DMS79 (cell line): ENCODE measurements around the gene PCDHGB2.
"Not testable (repeated sequence)": the region's sequence is repeated elsewhere in the genome, so short reads cannot be mapped to it uniquely, and the experiment has no call there.

Source experiments
- DNase-seq: peaks from one replicate; lab custom pipeline; 2025; lab: John Stamatoyannopoulos, UW

PCDHGB2 gene

DNA sequence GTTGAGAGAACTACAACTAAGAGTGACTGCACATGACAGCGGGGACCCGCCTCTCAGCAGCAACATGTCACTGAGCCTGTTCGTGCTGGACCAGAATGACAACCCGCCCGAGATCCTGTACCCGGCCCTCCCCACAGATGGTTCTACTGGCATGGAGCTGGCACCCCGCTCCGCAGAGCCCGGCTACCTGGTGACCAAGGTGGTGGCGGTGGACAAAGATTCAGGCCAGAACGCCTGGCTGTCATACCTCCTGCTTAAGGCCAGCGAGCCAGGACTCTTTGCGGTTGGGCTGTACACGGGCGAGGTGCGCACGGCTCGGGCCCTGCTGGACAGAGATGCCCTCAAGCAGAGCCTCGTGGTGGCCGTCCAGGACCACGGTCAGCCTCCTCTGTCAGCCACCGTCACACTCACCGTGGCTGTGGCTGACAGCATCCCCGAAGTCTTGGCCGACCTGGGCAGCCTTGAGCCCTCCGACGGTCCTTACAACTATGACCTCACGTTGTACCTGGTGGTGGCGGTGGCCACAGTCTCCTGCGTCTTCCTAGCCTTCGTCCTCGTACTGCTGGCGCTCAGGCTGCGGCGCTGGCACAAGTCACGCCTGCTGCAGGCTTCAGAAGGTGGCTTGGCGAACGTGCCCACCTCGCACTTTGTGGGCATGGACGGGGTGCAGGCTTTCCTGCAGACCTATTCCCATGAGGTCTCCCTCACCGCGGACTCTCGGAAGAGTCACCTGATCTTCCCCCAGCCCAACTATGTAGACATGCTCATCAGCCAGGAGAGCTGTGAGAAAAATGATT lies 24.9 kb downstream of the PCDHGB2 start:
- no peak for DNase-seq

GRCh38 chr5:141387557-141388311 lies 27.9 kb downstream of the PCDHGB2 start, which contains the start of gene PCDHGB4:
Gene PCDHGB4 (plus strand): TSS chr5:141387698. CDS start chr5:141387885, 187 bp downstream.
- not testable (repeated sequence) for DNase-seq

- DNase-seq, result no peak
Observed at GRCh38 chr5:141388661-141389060, 28.9 kb downstream of the PCDHGB2 start.

GRCh38 chr5:141389153-141390042 lies 29.6 kb downstream of the PCDHGB2 start:
- no peak for DNase-seq

DNA sequence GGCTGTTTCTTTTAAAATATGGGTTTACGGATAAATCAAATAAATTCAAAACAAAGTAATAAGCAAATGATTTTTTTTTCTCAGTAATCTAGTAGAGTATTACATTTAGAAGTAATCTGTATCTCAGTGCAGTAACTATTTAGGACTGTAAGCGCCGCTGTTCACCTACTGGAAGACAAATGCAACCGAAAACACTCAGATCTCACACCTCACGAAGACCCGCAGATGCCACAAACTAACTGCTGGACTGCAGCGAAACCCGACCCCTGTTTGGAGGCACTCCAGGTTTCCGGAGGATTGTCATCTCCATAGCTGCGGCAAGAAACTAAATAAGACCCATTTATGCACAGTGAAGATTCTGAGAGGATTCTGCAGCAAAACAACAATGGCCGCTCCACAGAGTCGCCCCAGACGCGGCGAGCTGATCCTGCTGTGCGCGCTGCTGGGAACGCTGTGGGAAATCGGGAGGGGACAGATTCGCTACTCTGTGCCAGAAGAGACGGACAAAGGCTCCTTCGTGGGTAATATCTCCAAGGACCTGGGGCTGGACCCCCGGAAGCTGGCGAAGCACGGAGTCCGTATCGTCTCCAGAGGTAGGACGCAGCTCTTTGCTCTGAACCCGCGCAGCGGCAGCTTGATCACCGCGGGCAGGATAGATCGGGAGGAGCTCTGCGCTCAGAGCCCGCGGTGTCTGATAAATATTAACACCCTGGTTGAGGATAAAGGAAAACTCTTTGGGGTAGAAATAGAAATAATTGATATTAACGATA lies 32.8 kb downstream of the PCDHGB2 start, which contains the start of gene PCDHGA8:
Gene PCDHGA8 (plus strand): TSS at position 205 of the 770 bp plus-strand sequence. CDS start 181 bp downstream, at position 386.
- DNase-seq, result no peak

- DNase-seq, result no peak
Observed at GRCh38 chr5:141393267-141393666, 33.5 kb downstream of the PCDHGB2 start.

DNA sequence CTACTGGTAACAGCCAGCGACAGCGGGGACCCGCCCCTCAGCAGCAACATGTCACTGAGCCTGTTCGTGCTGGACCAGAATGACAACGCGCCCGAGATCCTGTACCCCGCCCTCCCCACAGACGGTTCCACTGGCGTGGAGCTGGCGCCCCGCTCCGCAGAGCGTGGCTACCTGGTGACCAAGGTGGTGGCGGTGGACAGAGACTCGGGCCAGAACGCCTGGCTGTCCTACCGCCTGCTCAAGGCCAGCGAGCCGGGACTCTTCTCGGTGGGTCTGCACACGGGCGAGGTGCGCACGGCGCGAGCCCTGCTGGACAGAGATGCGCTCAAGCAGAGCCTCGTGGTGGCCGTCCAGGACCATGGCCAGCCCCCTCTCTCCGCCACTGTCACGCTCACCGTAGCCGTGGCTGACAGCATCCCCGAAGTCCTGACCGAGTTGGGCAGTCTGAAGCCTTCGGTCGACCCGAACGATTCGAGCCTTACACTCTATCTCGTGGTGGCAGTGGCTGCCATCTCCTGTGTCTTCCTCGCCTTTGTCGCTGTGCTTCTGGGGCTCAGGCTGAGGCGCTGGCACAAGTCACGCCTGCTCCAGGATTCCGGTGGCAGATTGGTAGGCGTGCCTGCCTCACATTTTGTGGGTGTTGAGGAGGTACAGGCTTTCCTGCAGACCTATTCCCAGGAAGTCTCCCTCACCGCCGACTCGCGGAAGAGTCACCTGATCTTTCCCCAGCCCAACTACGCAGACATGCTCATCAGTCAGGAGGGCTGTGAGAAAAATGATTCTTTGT lies 34.8 kb downstream of the PCDHGB2 start:
- not testable (repeated sequence) for DNase-seq

DNA sequence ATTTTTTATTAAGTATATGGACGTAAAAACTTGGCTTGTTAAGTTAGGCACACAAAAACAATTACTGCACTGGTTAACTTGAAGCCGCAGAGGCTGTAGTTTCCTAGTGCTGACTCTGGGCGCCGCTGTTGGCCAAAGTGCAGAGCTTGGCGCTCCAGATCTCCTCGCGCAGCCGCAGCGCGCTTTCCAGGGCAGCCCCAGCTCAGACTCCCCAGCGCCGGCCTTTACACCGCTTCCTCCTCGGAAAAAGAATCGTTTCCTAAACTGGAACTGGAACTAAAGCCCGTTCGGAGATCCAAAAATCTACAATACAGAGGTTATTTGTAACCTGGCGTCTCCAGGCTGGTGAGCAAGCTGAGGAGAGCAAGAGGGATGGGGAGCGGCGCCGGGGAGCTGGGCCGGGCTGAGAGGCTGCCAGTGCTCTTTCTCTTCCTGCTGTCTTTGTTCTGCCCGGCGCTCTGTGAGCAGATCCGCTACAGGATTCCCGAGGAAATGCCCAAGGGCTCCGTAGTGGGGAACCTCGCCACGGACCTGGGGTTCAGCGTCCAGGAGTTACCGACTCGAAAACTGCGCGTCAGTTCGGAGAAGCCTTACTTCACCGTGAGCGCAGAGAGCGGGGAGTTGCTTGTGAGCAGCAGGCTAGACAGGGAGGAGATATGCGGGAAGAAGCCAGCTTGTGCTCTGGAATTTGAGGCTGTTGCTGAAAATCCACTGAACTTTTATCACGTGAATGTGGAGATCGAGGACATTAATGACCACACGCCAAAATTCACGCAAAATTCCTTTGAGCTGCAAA lies 38.2 kb downstream of the PCDHGB2 start, which contains the start of gene PCDHGB5:
Gene PCDHGB5 (plus strand): TSS at position 192 of the 796 bp plus-strand sequence. CDS start 181 bp downstream, at position 373.
- DNase-seq, result not testable (repeated sequence)

GRCh38 chr5:141398608-141399007 lies 38.8 kb downstream of the PCDHGB2 start:
- DNase-seq, result no peak

DNA sequence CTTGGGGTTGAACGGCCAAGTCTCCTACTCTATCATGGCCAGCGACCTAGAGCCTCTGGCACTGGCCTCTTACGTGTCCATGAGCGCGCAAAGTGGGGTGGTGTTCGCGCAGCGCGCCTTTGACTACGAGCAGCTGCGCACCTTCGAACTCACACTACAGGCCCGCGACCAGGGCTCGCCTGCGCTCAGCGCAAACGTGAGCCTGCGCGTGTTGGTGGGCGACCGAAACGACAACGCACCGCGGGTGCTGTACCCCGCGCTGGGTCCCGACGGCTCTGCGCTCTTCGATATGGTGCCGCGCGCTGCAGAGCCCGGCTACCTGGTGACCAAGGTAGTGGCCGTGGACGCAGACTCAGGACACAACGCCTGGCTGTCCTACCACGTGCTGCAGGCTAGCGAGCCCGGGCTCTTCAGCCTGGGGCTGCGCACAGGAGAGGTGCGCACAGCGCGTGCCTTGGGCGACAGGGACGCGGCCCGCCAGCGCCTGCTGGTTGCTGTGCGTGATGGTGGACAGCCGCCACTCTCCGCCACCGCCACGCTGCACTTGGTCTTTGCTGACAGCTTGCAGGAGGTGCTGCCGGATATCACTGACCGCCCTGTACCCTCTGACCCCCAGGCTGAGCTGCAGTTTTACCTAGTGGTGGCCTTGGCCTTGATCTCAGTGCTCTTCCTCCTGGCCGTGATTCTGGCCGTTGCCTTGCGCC lies 39.9 kb downstream of the PCDHGB2 start:
- DNase-seq, result no peak

DNA sequence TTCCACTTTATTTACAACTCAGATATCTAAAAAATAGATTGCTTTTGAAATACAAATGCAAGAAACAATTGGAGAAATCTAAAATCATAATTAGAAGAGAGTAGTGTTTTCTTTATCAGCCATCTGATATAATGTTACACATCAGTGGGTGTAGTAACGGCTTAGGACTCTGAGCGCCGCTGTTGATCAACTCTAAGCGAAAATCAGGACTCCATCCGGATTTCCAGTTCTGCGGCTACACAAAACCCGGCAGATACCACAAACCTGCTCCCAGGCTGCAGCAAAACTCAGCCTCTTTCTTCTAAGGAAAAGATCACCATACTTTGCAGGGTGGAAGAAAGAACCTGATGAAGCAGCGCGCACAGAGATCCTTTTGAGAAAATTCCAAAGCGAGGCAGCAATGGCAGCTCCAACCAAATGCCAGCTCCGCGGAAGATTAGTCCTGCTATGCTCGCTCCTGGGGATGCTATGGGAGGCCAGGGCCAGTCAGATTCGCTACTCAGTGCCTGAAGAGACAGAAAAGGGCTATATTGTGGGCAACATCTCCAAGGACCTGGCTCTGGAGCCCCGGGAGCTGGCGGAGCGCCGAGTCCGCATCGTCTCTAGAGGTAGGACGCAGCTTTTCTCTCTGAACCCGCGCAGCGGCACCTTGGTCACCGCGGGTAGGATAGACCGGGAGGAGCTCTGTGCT lies 42.9 kb downstream of the PCDHGB2 start, which contains the start of gene PCDHGA9:
Gene PCDHGA9 (plus strand): TSS at position 226 of the 691 bp plus-strand sequence. CDS start 175 bp downstream, at position 401.
- DNase-seq, result no peak

DNA sequence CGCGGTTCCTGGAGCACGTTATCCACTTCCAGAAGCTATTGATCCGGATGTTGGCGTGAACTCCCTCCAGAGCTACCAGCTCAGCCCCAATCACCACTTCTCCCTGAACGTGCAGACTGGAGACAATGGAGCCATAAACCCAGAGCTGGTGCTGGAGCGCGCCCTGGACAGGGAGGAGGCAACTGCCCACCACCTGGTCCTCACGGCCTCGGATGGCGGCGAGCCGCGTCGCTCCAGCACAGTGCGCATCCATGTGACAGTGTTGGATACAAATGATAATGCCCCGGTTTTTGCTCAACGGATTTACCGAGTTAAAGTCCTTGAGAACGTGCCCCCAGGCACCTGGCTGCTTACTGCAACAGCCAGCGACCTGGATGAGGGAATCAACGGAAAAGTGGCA lies 43.6 kb downstream of the PCDHGB2 start:
- DNase-seq, result no peak

GRCh38 chr5:141407790-141408505 lies 48.2 kb downstream of the PCDHGB2 start, which contains the start of gene PCDHGB6:
Gene PCDHGB6 (plus strand): TSS chr5:141408021. CDS start chr5:141408203, 182 bp downstream.
- DNase-seq, result not testable (repeated sequence)

DNA sequence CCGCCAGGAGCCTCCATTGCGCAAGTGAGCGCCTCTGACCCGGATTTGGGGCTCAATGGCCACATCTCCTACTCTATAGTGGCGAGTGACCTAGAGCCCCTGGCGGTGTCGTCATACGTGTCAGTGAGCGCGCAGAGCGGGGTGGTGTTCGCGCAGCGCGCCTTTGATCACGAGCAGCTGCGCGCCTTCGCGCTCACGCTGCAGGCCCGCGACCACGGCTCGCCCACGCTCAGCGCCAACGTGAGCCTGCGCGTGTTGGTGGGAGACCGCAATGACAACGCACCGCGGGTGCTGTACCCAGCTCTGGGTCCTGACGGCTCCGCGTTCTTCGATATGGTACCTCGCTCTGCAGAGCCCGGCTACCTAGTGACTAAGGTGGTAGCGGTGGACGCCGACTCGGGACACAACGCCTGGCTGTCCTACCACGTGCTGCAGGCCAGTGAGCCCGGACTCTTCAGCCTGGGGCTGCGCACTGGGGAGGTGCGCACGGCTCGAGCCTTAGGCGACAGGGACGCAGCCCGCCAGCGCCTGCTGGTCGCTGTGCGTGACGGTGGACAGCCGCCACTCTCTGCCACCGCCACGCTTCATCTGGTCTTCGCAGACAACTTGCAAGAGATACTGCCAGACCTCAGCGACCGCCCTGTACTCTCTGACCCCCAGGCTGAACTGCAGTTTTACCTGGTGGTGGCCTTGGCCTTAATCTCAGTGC lies 50.0 kb downstream of the PCDHGB2 start:
- no peak for DNase-seq

DNA sequence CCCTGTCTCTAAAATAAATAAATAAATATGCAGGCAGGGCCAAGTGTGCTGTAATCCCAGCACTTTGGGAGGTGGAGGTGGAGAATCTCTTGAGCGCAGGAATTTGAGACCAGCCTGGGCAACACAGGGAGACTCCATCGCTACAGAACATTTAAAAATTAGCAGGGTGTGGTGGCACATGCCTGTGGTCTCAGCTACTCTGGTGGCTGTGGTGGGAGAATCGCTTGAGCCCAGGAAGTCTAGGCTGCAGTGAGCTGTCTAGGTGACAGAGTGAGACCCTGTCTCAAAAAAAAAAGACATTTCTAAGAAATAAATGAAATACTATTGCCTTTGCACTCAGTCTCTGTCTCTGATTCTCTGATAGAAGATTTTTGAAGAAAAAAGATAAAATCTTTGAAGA lies 51.8 kb downstream of the PCDHGB2 start:
- no peak for DNase-seq
